ENCODE data around the gene BLACAT1. TPM values are rescaled to one million over a fixed set of nuclear protein-coding genes. Genes with fewer than 3 reads are reported as not detected.

The BLACAT1 gene
- polyA plus RNA-seq, 3 donors, result not detected

- H3K27ac ChIP-seq (ENCODE audit: low read depth in 1 of 2, low read length in 2 of 2), result no peak overlapping the region
- H3K4me3 ChIP-seq (replicated peaks in 1 of 3; ENCODE audit: low read depth in 2 of 3, low read length in 3 of 3), result no peak overlapping the region
- no peak for TF ChIP-seq CTCF (IDR thresholded peaks at IDR 0.05)
- H3K36me3 ChIP-seq (replicated peaks in 1 of 2; ENCODE audit: control insufficient read depth in 1 of 2, insufficient read depth in 2 of 2, low read length in 2 of 2), result no peaks in the 10 kb centered on the region
- H3K79me2 ChIP-seq (ENCODE audit: insufficient read depth, low read length), result no peaks in the 10 kb centered on the region
- intact Hi-C loops (cut with micrococcal nuclease), result no loop called here
- no peak overlapping the region for H2AFZ ChIP-seq (ENCODE audit: insufficient read depth, low read depth, low read length, poor library complexity, severe bottlenecking)
- no peaks in the 10 kb centered on the region for H4K20me1 ChIP-seq (ENCODE audit: insufficient read depth, low read length)
- H3K4me1 ChIP-seq (ENCODE audit: control insufficient read depth in 1 of 2, insufficient read depth in 2 of 2, low read length in 2 of 2), result peaks cover under 1 to 4% of the 10 kb centered on the region in 2 donors
- Mint-ChIP-seq H3K9me3 (peaks cover 0 to 2% (median 0%) of the 10 kb centered on the region in 7 donors), H3K36me3 (no peaks in the 10 kb centered on the region), H3K4me1 (peaks cover 2% of the 10 kb centered on the region), H3K27me3 (ENCODE audit: low read depth in 3 of 3) (peaks cover 34 to 57% (median 35%) of the 10 kb centered on the region in 3 donors), H3K4me3 (no peak overlapping the region), H3K27ac (no peak overlapping the region)
- WGBS (ENCODE audit: insufficient coverage), result 94% methylated on average over 7 of the region's 9 CpGs
- no peak for DNase-seq
- peaks cover 0 to 36% of the 10 kb centered on the region in 2 donors for H3K27me3 ChIP-seq (ENCODE audit: control insufficient read depth in 2 of 2, insufficient read depth in 2 of 2, low read length in 2 of 2)
- H3K4me2 ChIP-seq (replicated peaks; ENCODE audit: extremely low read depth, low read length, poor library complexity, severe bottlenecking), result no peak overlapping the region
- H3K9ac ChIP-seq (ENCODE audit: insufficient read depth, low read length, poor library complexity, severe bottlenecking), result no peak overlapping the region
- H3K9me3 ChIP-seq (replicated peaks in 1 of 2; ENCODE audit: control insufficient read depth in 1 of 2, insufficient read depth in 1 of 2, low read length in 2 of 2), result no peaks in the 10 kb centered on the region
Observed at GRCh38 chr1:205446828-205447227, 9.0 kb downstream of the BLACAT1 start.

GRCh38 chr1:205445646-205445935 is 10.3 kb downstream of the BLACAT1 start:
- H3K4me3 Mint-ChIP-seq, result no peak overlapping the region
- intact Hi-C loops (cut with micrococcal nuclease), result no loop called here
- 79% methylated on average over 2 of the region's 5 CpGs for WGBS (ENCODE audit: insufficient coverage)
- H3K27me3 Mint-ChIP-seq (ENCODE audit: low read depth in 3 of 3), result peaks cover 27 to 50% (median 28%) of the 10 kb centered on the region in 3 donors
- H3K9ac ChIP-seq (ENCODE audit: insufficient read depth, low read length, poor library complexity, severe bottlenecking), result no peak overlapping the region
- no peak overlapping the region for H3K4me3 ChIP-seq (replicated peaks in 1 of 3; ENCODE audit: low read depth in 2 of 3, low read length in 3 of 3)
- H3K9me3 ChIP-seq (replicated peaks in 1 of 2; ENCODE audit: control insufficient read depth in 1 of 2, insufficient read depth in 1 of 2, low read length in 2 of 2), result no peaks in the 10 kb centered on the region
- H3K27ac Mint-ChIP-seq, result no peak overlapping the region
- H3K27me3 ChIP-seq (ENCODE audit: control insufficient read depth in 2 of 2, insufficient read depth in 2 of 2, low read length in 2 of 2), result peaks cover 0 to 25% of the 10 kb centered on the region in 2 donors
- H3K4me2 ChIP-seq (replicated peaks; ENCODE audit: extremely low read depth, low read length, poor library complexity, severe bottlenecking), result no peak overlapping the region
- DNase-seq, result no peak
- no peak overlapping the region for H2AFZ ChIP-seq (ENCODE audit: insufficient read depth, low read depth, low read length, poor library complexity, severe bottlenecking)
- H3K36me3 Mint-ChIP-seq, result no peaks in the 10 kb centered on the region
- no peaks in the 10 kb centered on the region for H3K79me2 ChIP-seq (ENCODE audit: insufficient read depth, low read length)
- H3K9me3 Mint-ChIP-seq, result peaks cover 0 to 2% (median 0%) of the 10 kb centered on the region in 7 donors
- no peaks in the 10 kb centered on the region for H3K36me3 ChIP-seq (replicated peaks in 1 of 2; ENCODE audit: control insufficient read depth in 1 of 2, insufficient read depth in 2 of 2, low read length in 2 of 2)
- no peak overlapping the region for H3K27ac ChIP-seq (ENCODE audit: low read depth in 1 of 2, low read length in 2 of 2)
- peaks cover 12 to 16% of the 10 kb centered on the region in 2 donors for H3K4me1 ChIP-seq (ENCODE audit: control insufficient read depth in 1 of 2, insufficient read depth in 2 of 2, low read length in 2 of 2)
- peaks cover 14% of the 10 kb centered on the region for H3K4me1 Mint-ChIP-seq
- no peak for TF ChIP-seq CTCF (IDR thresholded peaks at IDR 0.05)
- H4K20me1 ChIP-seq (ENCODE audit: insufficient read depth, low read length), result no peaks in the 10 kb centered on the region

Measured in CD14-positive monocyte (primary cell).